Measurements from ENCODE around the gene IL4R. TPM values are rescaled to one million over a fixed set of nuclear protein-coding genes. Genes with fewer than 3 reads are reported as not detected.
"Not testable (repeated sequence)": the region's sequence is repeated elsewhere in the genome, so short reads cannot be mapped to it uniquely, and the experiment has no call there.

Gene IL4R
- total and polyA plus RNA-seq, 2 donors (not counting 1 experiment from before 2014, with no cell fraction given) = 17.1 to 23.6 TPM

DNA sequence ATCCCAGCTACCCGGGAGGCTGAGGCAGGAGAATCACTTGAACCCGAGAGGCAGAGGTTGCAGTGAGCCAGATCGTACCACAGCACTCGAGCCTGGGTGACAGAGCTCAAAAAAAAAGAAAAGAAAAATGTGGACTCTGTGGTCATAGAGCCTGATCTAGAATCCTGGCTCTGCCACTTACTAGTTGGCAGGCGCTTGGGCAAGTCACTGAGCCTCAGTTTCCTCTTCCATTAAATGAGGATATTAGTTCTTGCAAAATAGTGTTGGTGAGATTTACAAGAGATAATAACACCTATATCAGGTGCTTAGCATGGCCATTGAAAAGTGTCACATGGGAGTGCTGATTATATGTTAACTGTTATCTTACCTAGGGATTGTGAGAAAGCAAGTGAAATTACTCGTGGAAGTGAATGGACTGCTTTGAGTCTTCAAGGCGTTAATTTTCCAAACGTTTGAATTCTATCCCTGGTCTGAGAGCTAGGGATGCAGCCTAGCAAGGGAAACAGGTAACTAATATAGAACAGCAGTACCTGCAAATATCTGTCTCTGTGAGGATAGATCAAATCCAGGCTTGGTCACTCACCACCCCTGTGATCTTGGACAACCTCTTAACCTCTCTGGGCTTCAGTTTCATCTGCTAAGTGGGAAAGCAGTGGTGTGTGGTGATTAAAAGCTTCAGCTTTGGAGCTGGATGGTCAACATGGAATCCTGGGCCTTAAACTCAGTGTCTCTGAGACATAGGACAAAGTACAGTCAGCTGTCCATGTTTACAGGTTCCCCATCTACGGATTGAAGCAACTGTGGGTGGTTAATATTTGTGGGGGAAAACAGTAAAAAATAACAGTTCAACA, 44.2 kb upstream of the IL4R start:
- TF ChIP-seq, protein P1, sequence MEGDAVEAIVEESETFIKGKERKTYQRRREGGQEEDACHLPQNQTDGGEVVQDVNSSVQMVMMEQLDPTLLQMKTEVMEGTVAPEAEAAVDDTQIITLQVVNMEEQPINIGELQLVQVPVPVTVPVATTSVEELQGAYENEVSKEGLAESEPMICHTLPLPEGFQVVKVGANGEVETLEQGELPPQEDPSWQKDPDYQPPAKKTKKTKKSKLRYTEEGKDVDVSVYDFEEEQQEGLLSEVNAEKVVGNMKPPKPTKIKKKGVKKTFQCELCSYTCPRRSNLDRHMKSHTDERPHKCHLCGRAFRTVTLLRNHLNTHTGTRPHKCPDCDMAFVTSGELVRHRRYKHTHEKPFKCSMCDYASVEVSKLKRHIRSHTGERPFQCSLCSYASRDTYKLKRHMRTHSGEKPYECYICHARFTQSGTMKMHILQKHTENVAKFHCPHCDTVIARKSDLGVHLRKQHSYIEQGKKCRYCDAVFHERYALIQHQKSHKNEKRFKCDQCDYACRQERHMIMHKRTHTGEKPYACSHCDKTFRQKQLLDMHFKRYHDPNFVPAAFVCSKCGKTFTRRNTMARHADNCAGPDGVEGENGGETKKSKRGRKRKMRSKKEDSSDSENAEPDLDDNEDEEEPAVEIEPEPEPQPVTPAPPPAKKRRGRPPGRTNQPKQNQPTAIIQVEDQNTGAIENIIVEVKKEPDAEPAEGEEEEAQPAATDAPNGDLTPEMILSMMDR (conservative IDR thresholded peaks at IDR 0.05 in 1 of 2, IDR thresholded peaks at IDR 0.05 in 1 of 2; ENCODE audit: low read depth in 1 of 2, low read length in 2 of 2) = no peak
- TF ChIP-seq EZH2 (IDR thresholded peaks at IDR 0.05; ENCODE audit: low read length, missing control alignments) = no peak
- H3K9ac ChIP-seq (ENCODE audit: insufficient read depth, low read length) = no peak overlapping the region
- no peaks in the 10 kb centered on the region for H3K27me3 ChIP-seq (ENCODE audit: control insufficient read depth, insufficient read depth, low read length)
- no peak overlapping the region for H3K27ac ChIP-seq (ENCODE audit: insufficient read depth, low read length)
- no peak for DNase-seq (ENCODE audit: low read depth in 2 of 2)
- no peak overlapping the region for H2AFZ ChIP-seq (ENCODE audit: low read length)
- H3K4me2 ChIP-seq (ENCODE audit: extremely low read depth, insufficient read depth, low read length) = peak overlapping the region; percentile 81
- H4K20me1 ChIP-seq (ENCODE audit: control insufficient read depth, extremely low read depth, insufficient read depth, low read length) = no peaks in the 10 kb centered on the region
- no peaks in the 10 kb centered on the region for H3K36me3 ChIP-seq (ENCODE audit: control insufficient read depth, insufficient read depth, low read length)
- no peaks in the 10 kb centered on the region for H3K9me3 ChIP-seq (ENCODE audit: control insufficient read depth, insufficient read depth, low read depth, low read length)
- peaks cover 6% of the 10 kb centered on the region for H3K4me1 ChIP-seq (ENCODE audit: control insufficient read depth, extremely low read depth, insufficient read depth, low read length)
- H3K79me2 ChIP-seq (ENCODE audit: control insufficient read depth, insufficient read depth, low read length) = peaks cover 2% of the 10 kb centered on the region
- peak overlapping the region in 3 of 4 experiments; percentile 59 to 99 (median 82) for H3K4me3 ChIP-seq (replicated peaks in 1 of 4; ENCODE audit: control extremely low read depth in 1 of 4, insufficient read depth in 1 of 4, low read depth in 3 of 4, low read length in 4 of 4)

DNA sequence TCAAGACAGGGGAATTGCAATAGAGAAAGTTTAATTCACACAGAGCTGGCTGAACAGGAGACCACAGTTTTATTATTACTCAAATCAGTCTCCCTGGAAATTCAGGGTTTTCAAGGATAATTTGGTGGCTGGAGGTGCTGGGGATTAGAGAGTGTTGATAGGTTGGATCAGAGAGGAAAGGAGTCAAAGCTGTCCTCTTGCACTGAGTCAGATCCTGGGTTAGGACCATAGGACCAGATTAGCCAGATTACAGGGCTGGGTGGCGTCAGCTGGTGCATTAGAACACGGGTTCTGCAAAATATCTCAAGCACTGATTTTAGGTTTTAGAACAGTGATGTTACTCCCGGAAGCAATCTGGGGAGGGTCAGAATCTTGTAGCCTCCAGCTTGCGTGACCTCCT, 43.4 kb upstream of the IL4R start:
- Histone ChIP-seq H3K4me1 (ENCODE audit: control insufficient read depth, extremely low read depth, insufficient read depth, low read length) (peaks cover 6% of the 10 kb centered on the region), H3K4me3 (replicated peaks in 1 of 4; ENCODE audit: control extremely low read depth in 1 of 4, insufficient read depth in 1 of 4, low read depth in 3 of 4, low read length in 4 of 4) (no peak overlapping the region), H2AFZ (ENCODE audit: low read length) (no peak overlapping the region), H3K9ac (ENCODE audit: insufficient read depth, low read length) (no peak overlapping the region), H4K20me1 (ENCODE audit: control insufficient read depth, extremely low read depth, insufficient read depth, low read length) (no peaks in the 10 kb centered on the region), H3K27me3 (ENCODE audit: control insufficient read depth, insufficient read depth, low read length) (no peaks in the 10 kb centered on the region), H3K4me2 (ENCODE audit: extremely low read depth, insufficient read depth, low read length) (no peak overlapping the region), H3K27ac (ENCODE audit: insufficient read depth, low read length) (no peak overlapping the region), H3K36me3 (ENCODE audit: control insufficient read depth, insufficient read depth, low read length) (no peaks in the 10 kb centered on the region), H3K9me3 (ENCODE audit: control insufficient read depth, insufficient read depth, low read depth, low read length) (no peaks in the 10 kb centered on the region), H3K79me2 (ENCODE audit: control insufficient read depth, insufficient read depth, low read length) (peaks cover 2% of the 10 kb centered on the region)
- DNase-seq (ENCODE audit: low read depth in 2 of 2) = no peak
- TF ChIP-seq, protein P1 (conservative IDR thresholded peaks at IDR 0.05 in 1 of 2, IDR thresholded peaks at IDR 0.05 in 1 of 2; ENCODE audit: low read depth in 1 of 2, low read length in 2 of 2) = no peak

DNA sequence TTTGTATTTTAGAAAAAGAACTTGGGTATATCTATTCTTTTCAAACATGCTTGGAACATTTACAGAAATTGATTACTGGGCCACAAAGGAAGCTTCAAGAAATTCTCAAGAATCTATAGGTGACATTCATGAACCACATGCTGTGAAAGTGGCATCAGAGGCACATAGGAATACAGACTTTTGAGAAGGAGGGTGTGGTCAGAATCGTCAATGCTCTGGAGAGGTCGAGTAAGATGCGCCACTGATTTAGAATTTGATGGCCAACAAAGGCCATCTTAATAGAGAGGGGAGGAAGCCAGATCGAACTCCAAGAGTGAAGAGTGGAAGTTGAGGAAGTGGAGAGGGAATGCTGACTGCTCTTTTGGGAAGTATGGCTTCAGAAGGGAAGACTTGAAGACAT, 41.7 kb upstream of the IL4R start:
- TF ChIP-seq EZH2 (IDR thresholded peaks at IDR 0.05; ENCODE audit: low read length, missing control alignments) = no peak
- TF ChIP-seq, protein P1 (conservative IDR thresholded peaks at IDR 0.05 in 1 of 2, IDR thresholded peaks at IDR 0.05 in 1 of 2; ENCODE audit: low read depth in 1 of 2, low read length in 2 of 2) = no peak
- H2AFZ ChIP-seq (ENCODE audit: low read length) = no peak overlapping the region
- peaks cover 6% of the 10 kb centered on the region for H3K4me1 ChIP-seq (ENCODE audit: control insufficient read depth, extremely low read depth, insufficient read depth, low read length)
- H3K9ac ChIP-seq (ENCODE audit: insufficient read depth, low read length) = no peak overlapping the region
- peaks cover 2% of the 10 kb centered on the region for H3K79me2 ChIP-seq (ENCODE audit: control insufficient read depth, insufficient read depth, low read length)
- no peaks in the 10 kb centered on the region for H3K27me3 ChIP-seq (ENCODE audit: control insufficient read depth, insufficient read depth, low read length)
- H3K9me3 ChIP-seq (ENCODE audit: control insufficient read depth, insufficient read depth, low read depth, low read length) = no peaks in the 10 kb centered on the region
- H3K4me3 ChIP-seq (replicated peaks in 1 of 4; ENCODE audit: control extremely low read depth in 1 of 4, insufficient read depth in 1 of 4, low read depth in 3 of 4, low read length in 4 of 4) = no peak overlapping the region
- no peak for DNase-seq (ENCODE audit: low read depth in 2 of 2)
- no peaks in the 10 kb centered on the region for H3K36me3 ChIP-seq (ENCODE audit: control insufficient read depth, insufficient read depth, low read length)
- H3K4me2 ChIP-seq (ENCODE audit: extremely low read depth, insufficient read depth, low read length) = no peak overlapping the region
- H3K27ac ChIP-seq (ENCODE audit: insufficient read depth, low read length) = no peak overlapping the region
- H4K20me1 ChIP-seq (ENCODE audit: control insufficient read depth, extremely low read depth, insufficient read depth, low read length) = no peaks in the 10 kb centered on the region

DNA sequence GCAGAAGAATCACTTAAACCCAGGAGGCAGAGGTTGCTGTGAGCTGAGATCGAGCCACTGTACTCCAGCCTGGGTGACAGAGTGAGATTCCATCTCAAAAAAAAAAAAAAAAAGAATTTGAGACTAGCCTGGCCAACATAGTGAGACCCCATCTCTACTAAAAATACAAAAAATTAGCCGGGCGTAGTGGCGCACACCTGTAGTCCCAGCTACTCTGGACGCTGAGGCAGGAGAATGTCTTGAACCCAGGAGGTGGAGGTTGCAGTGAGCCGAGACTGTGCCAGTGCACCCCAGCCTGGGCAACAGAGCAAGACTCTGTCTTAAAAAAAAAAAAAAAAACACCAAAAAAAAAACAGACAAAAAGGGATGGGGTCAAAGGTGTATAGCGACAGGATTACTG, 41.1 kb upstream of the IL4R start:
- H3K4me1 ChIP-seq (ENCODE audit: control insufficient read depth, extremely low read depth, insufficient read depth, low read length); H3K27ac ChIP-seq (ENCODE audit: insufficient read depth, low read length); H3K79me2 ChIP-seq (ENCODE audit: control insufficient read depth, insufficient read depth, low read length); H2AFZ ChIP-seq (ENCODE audit: low read length); H4K20me1 ChIP-seq (ENCODE audit: control insufficient read depth, extremely low read depth, insufficient read depth, low read length); H3K27me3 ChIP-seq (ENCODE audit: control insufficient read depth, insufficient read depth, low read length); H3K9me3 ChIP-seq (ENCODE audit: control insufficient read depth, insufficient read depth, low read depth, low read length); H3K4me2 ChIP-seq (ENCODE audit: extremely low read depth, insufficient read depth, low read length); H3K4me3 ChIP-seq (replicated peaks in 1 of 4; ENCODE audit: control extremely low read depth in 1 of 4, insufficient read depth in 1 of 4, low read depth in 3 of 4, low read length in 4 of 4); DNase-seq (ENCODE audit: low read depth in 2 of 2); H3K36me3 ChIP-seq (ENCODE audit: control insufficient read depth, insufficient read depth, low read length); H3K9ac ChIP-seq (ENCODE audit: insufficient read depth, low read length): not testable (repeated sequence)

Measured in fibroblast of lung (primary cell).